IMR-90 (cell line): ENCODE results near the gene GPSM1. TPM values are rescaled to one million over a fixed set of nuclear protein-coding genes. Genes with fewer than 3 reads are reported as not detected.
A peak's percentile ranks its signal among the peaks of the same experiment; 100 is the strongest.

ENCODE experiments used
- ATAC-seq: fragments of 200-7000 bp; cut with Tn5 transposase; 2 replicates; pipeline ENCODE4 v1.9.1; 2020; ENCODE audit warnings: low read depth, mild to moderate bottlenecking, moderate library complexity
- BruUV-seq: library from RNA; stranded (reverse); fragments of 400-500 nt; replicated peaks from 2 replicates; lab custom pipeline; 2021; lab: Mats Ljungman, UMichigan
- CTCF ChIA-PET: fragments of 300-600 bp; formaldehyde crosslinking; extraction: SDS; loops from one replicate; lab custom pipeline; 2021; ENCODE audit warnings: antibody characterized with exemption; lab: Yijun Ruan, JAX
- POLR2A ChIA-PET: fragments of 300-600 bp; sonication (Branson Sonifier 250); formaldehyde crosslinking; loops from one replicate; lab custom pipeline; 2022; ENCODE audit warnings: antibody characterized with exemption; ENCODE audit not compliant: unreplicated experiment; lab: Charles Lee
- DNase-seq: peaks from one replicate; pipeline ENCODE4 v3.0.0; 2013
- H2AFZ ChIP-seq: replicated peaks from 2 replicates; pipeline ENCODE3; 2013; ENCODE audit warnings: low read length, mild to moderate bottlenecking; ENCODE audit not compliant: poor library complexity
- H2AK5ac ChIP-seq: 2 replicates; pipeline ENCODE4 v1.6.1; 2013; ENCODE audit warnings: low read depth, low read length, inconsistent platforms
- H2AK9ac ChIP-seq: replicated peaks from 2 replicates; pipeline ENCODE3; 2013; ENCODE audit warnings: mild to moderate bottlenecking, low read depth, low read length, moderate library complexity; ENCODE audit not compliant: poor library complexity
- H2BK120ac ChIP-seq: 2 replicates; pipeline ENCODE4 v1.6.1; 2013; ENCODE audit warnings: low read depth, low read length, inconsistent platforms
- H2BK15ac ChIP-seq: 3 replicates; pipeline ENCODE4 v1.6.1; 2013; ENCODE audit warnings: low read depth, low read length, inconsistent platforms
- H2BK20ac ChIP-seq: 2 replicates; pipeline ENCODE4 v1.6.1; 2013; ENCODE audit warnings: low read depth, mild to moderate bottlenecking, inconsistent platforms, low read length, moderate library complexity
- H2BK5ac ChIP-seq: 2 replicates; pipeline ENCODE4 v1.6.1; 2013; ENCODE audit warnings: mild to moderate bottlenecking, low read depth, low read length, inconsistent platforms; ENCODE audit not compliant: poor library complexity, severe bottlenecking
- H3K14ac ChIP-seq: replicated peaks from 2 replicates; pipeline ENCODE4 v1.6.1; 2013; ENCODE audit warnings: low read depth, low read length, inconsistent platforms
- H3K18ac ChIP-seq: 2 replicates; pipeline ENCODE4 v1.6.1; 2013; ENCODE audit warnings: low read depth, low read length, control low read depth
- H3K23ac ChIP-seq: 2 replicates; pipeline ENCODE4 v1.6.1; 2013; ENCODE audit warnings: low read depth, low read length, inconsistent platforms
- H3K27ac ChIP-seq: 2 replicates; pipeline ENCODE4 v1.5.1; 2013; ENCODE audit warnings: mild to moderate bottlenecking, control low read depth, low read length; ENCODE audit not compliant: insufficient read depth
- H3K27me3 ChIP-seq: 2 replicates; pipeline ENCODE4 v1.6.1; 2013; ENCODE audit warnings: low read length; ENCODE audit not compliant: control insufficient read depth, insufficient read depth
- H3K36me3 ChIP-seq: 2 replicates; pipeline ENCODE4 v1.6.1; 2013; ENCODE audit warnings: low read length, mixed read lengths; ENCODE audit not compliant: control insufficient read depth, insufficient read depth
- H3K4ac ChIP-seq: 2 replicates; pipeline ENCODE4 v1.6.1; 2013; ENCODE audit warnings: low read depth, low read length, inconsistent platforms
- H3K4me1 ChIP-seq: 2 replicates; pipeline ENCODE4 v1.6.1; 2013; ENCODE audit warnings: low read length, mixed read lengths; ENCODE audit not compliant: control insufficient read depth, insufficient read depth
- H3K4me2 ChIP-seq: 2 replicates; pipeline ENCODE4 v1.6.1; 2013; ENCODE audit warnings: low read depth, mild to moderate bottlenecking, control low read depth, low read length, moderate library complexity
- H3K4me3 ChIP-seq: 2 replicates; pipeline ENCODE4 v1.5.1; 2013; ENCODE audit warnings: low read depth, mild to moderate bottlenecking, control low read depth, low read length, moderate library complexity; ENCODE audit not compliant: insufficient read depth
- H3K56ac ChIP-seq: 2 replicates; pipeline ENCODE4 v1.6.1; 2013; ENCODE audit warnings: low read length, inconsistent platforms; ENCODE audit not compliant: insufficient read depth; ENCODE audit errors: extremely low read depth
- H3K79me1 ChIP-seq, 2 experiments: 2 replicates each; pipeline ENCODE4 v1.6.1; 2013; ENCODE audit warnings: low read length in 2 of 2, inconsistent platforms in 1 of 2, low read depth in 1 of 2
- H3K9ac ChIP-seq: 2 replicates; pipeline ENCODE4 v1.6.1; 2013; ENCODE audit warnings: low read depth, low read length, control low read depth
- H3K9me1 ChIP-seq: 2 replicates; pipeline ENCODE4 v1.6.1; 2013; ENCODE audit warnings: low read length, inconsistent platforms; ENCODE audit not compliant: insufficient read depth
- H3K9me3 ChIP-seq: 2 replicates; pipeline ENCODE4 v1.6.1; 2013; ENCODE audit warnings: low read length; ENCODE audit not compliant: control insufficient read depth, insufficient read depth
- H4K20me1 ChIP-seq: 2 replicates; pipeline ENCODE4 v1.6.1; 2013; ENCODE audit warnings: low read length, inconsistent platforms; ENCODE audit not compliant: insufficient read depth
- H4K5ac ChIP-seq: 2 replicates; pipeline ENCODE4 v1.6.1; 2013; ENCODE audit warnings: mild to moderate bottlenecking, low read depth, low read length, control low read depth
- H4K8ac ChIP-seq, 2 experiments: 2 replicates each; pipeline ENCODE4 v1.6.1; 2013; ENCODE audit warnings: low read depth in 2 of 2, low read length in 2 of 2, control low read depth in 1 of 2, inconsistent platforms in 1 of 2
- H4K91ac ChIP-seq: 2 replicates; pipeline ENCODE4 v1.6.1; 2013; ENCODE audit warnings: low read depth, low read length, inconsistent platforms; ENCODE audit not compliant: insufficient read depth
- BHLHE40 ChIP-seq: fragments of 150-350 bp; IDR thresholded peaks from 2 replicates; pipeline ENCODE4 v1.6.1; 2016; ENCODE audit warnings: mild to moderate bottlenecking, low read depth, low read length
- CEBPB ChIP-seq: IDR thresholded peaks from 2 replicates; pipeline ENCODE4 v1.6.1; 2012; ENCODE audit warnings: low read depth, low read length, improper control_type of control experiment
- CHD1 ChIP-seq: IDR thresholded peaks from 2 replicates; pipeline ENCODE4 v1.6.1; 2012; ENCODE audit warnings: low read depth, low read length, improper control_type of control experiment
- CTCF ChIP-seq: conservative IDR thresholded peaks from 2 replicates; pipeline ENCODE4 v1.5.1; 2012; ENCODE audit warnings: mild to moderate bottlenecking, low read depth, low read length, improper control_type of control experiment
- ELK1 ChIP-seq: fragments of 150-350 bp; IDR thresholded peaks from 2 replicates; pipeline ENCODE4 v1.6.1; 2016; ENCODE audit warnings: low read depth, mild to moderate bottlenecking, low read length, moderate library complexity, borderline replicate concordance
- FOS ChIP-seq: fragments of 150-350 bp; IDR thresholded peaks from 2 replicates; pipeline ENCODE4 v1.6.1; 2016; ENCODE audit warnings: low read depth, low read length
- MAFK ChIP-seq: IDR thresholded peaks from 2 replicates; pipeline ENCODE4 v1.6.1; 2012; ENCODE audit warnings: low read depth, low read length, improper control_type of control experiment
- MAZ ChIP-seq: IDR thresholded peaks from 2 replicates; pipeline ENCODE4 v1.6.1; 2012; ENCODE audit warnings: low read depth, mild to moderate bottlenecking, low read length, improper control_type of control experiment, moderate library complexity, borderline replicate concordance
- NFE2L2 ChIP-seq: fragments of 150-350 bp; IDR thresholded peaks from 2 replicates; pipeline ENCODE4 v1.6.1; 2016; ENCODE audit warnings: low read depth, mild to moderate bottlenecking, low read length
- POLR2A ChIP-seq: IDR thresholded peaks from 2 replicates; pipeline ENCODE4 v1.6.1; 2012; ENCODE audit warnings: mild to moderate bottlenecking, low read depth, low read length
- RAD21 ChIP-seq: IDR thresholded peaks from 2 replicates; pipeline ENCODE4 v1.6.1; 2012; ENCODE audit warnings: low read length, improper control_type of control experiment
- RCOR1 ChIP-seq: IDR thresholded peaks from 2 replicates; pipeline ENCODE4 v1.6.1; 2012; ENCODE audit warnings: mild to moderate bottlenecking, low read length, improper control_type of control experiment; ENCODE audit not compliant: insufficient replicate concordance
- RFX5 ChIP-seq: IDR thresholded peaks from 2 replicates; pipeline ENCODE4 v1.8.0; 2012; ENCODE audit warnings: low read depth, mild to moderate bottlenecking, low read length, moderate library complexity
- SMC3 ChIP-seq: fragments of 150-350 bp; IDR thresholded peaks from 2 replicates; pipeline ENCODE4 v1.6.1; 2016; ENCODE audit warnings: low read depth, mild to moderate bottlenecking, antibody characterized with exemption, low read length, moderate library complexity
- WGBS, 2 experiments: methylation state at CpG; one replicate each; pipeline versions ENCODE4 v1.1.5 to v1.1.7; 2013; ENCODE audit warnings: missing lambda C conversion rate in 2 of 2; ENCODE audit not compliant: insufficient read length in 1 of 2; ENCODE audit errors: extremely low coverage in 2 of 2; 5-methylcytosine and 5-hydroxymethylcytosine counted together
- dilution Hi-C: fragments of 300-500 bp; cut with HindIII; formaldehyde crosslinking; loops from one replicate; pipeline ENCODE4 v1.14.3; 2018; ENCODE audit warnings: low sequenced_read_pairs; ENCODE audit not compliant: unreplicated experiment
- in situ Hi-C: fragments of 300-500 bp; cut with MboI; formaldehyde crosslinking; loops from 3 replicates; pipeline ENCODE4 v1.14.3; 2019; ENCODE audit warnings: low sequenced_read_pairs, inconsistent platforms, mixed read lengths
- intact Hi-C: fragments of 100-400 bp; cut with micrococcal nuclease; formaldehyde crosslinking; loops from 2 replicates; pipeline ENCODE4 v1.10.0; 2022
- polyA plus RNA-seq, 3 experiments: library from polyadenylated mRNA; depleted of rRNA; stranded (reverse); fragments of >200 nt; gene quantifications; 2 replicates each; pipeline ENCODE4 v1.2.3, GENCODE V29; 2012; ENCODE audit warnings: low replicate concordance in 1 of 3
- total RNA-seq: library from RNA; depleted of rRNA; stranded (reverse); fragments of >200 nt; gene quantifications from 2 replicates; pipeline ENCODE4 v1.2.3, GENCODE V29; 2012

GPSM1 gene
- total and polyA plus RNA-seq, 2 of the 4 experiments (the other 2 are of a cell fraction), result 28.7 to 71.2 TPM

- Histone ChIP-seq H2AFZ (peak overlapping the region; percentile 51), H3K23ac (0 out of 2 replicates have a peak overlapping the region, but pooled peaks have one; percentile 69), H3K9me1 (peaks cover 6% of the 10 kb centered on the region), H3K4me3 (no peak overlapping the region), H3K14ac (peak overlapping the region; percentile 35), H3K4me1 (peaks cover 29% of the 10 kb centered on the region), H4K5ac (peak overlapping the region; percentile 71), H3K27me3 (no peaks in the 10 kb centered on the region), H2BK15ac (peak overlapping the region; percentile 50; the same call in 1 of the 3 replicates), H3K79me1 (peaks cover 3 to 47% of the 10 kb centered on the region in 2 experiments; a peak in 3 of 4 replicates), H2BK20ac (peak overlapping the region; percentile 11; the same call in 1 of the 2 replicates), H3K9ac (peak overlapping the region; percentile 13), H3K27ac (peak overlapping the region; percentile 83), H3K9me3 (no peaks in the 10 kb centered on the region), H3K36me3 (peaks cover 37% of the 10 kb centered on the region), H4K20me1 (no peaks in the 10 kb centered on the region; the same call in 1 of the 2 replicates), H2AK5ac (peak overlapping the region; percentile 90), H2BK5ac (peak overlapping the region; percentile 84), H4K91ac (peak overlapping the region; percentile 91), H3K4me2 (no peak overlapping the region), H4K8ac (peak overlapping the region; percentile 87 to 90), H2BK120ac (peak overlapping the region; percentile 80), H3K4ac (peak overlapping the region; percentile 93), H2AK9ac (peak overlapping the region; percentile 95), H3K56ac (peak overlapping the region; percentile 64; the same call in 1 of the 2 replicates), H3K18ac (peak overlapping the region; percentile 8; the same call in 1 of the 2 replicates)
- intact Hi-C loops (no loop called here), dilution Hi-C loops (no loop called here), in situ Hi-C loops (no loop called here)
- BruUV-seq, result no TSS peak
- ATAC-seq (no peak), DNase-seq (no peak)
- ChIA-PET POLR2A (no interaction called here), CTCF (no interaction called here)
- WGBS, 2 experiments, result 87% methylated on average over 19 of the region's 38 CpGs; no CpG with 5 or more reads in 1 of the 2 experiments
- no peak for TF ChIP-seq CTCF
- no peak for TF ChIP-seq CHD1
- TF ChIP-seq CEBPB, result no peak
- no peak for TF ChIP-seq RFX5
- no peak for TF ChIP-seq MAFK
- no peak for TF ChIP-seq NFE2L2
- TF ChIP-seq SMC3, result no peak
- no peak for TF ChIP-seq POLR2A
- no peak for TF ChIP-seq ELK1
- no peak for TF ChIP-seq RAD21
- TF ChIP-seq BHLHE40, result no peak
- no peak for TF ChIP-seq RCOR1
- no peak for TF ChIP-seq FOS
- TF ChIP-seq MAZ, result no peak
These were observed 32.7 kb downstream of the GPSM1 start for GRCh38 chr9:136359774-136360718.
